ENCODE data around the gene RBMS2.

GRCh38 chr12:56479625-56480024 is 42.0 kb upstream of the RBMS2 start:
- TF ChIP-seq CTCF (IDR thresholded peaks at IDR 0.05; ENCODE audit: low read length) (no peak), EZH2 (IDR thresholded peaks at IDR 0.05; ENCODE audit: borderline replicate concordance, low read length) (no peak)
